ENCODE results near the gene NSD1.
"Not testable (repeated sequence)": the region's sequence is repeated elsewhere in the genome, so short reads cannot be mapped to it uniquely, and the experiment has no call there.

Gene NSD1

DNA sequence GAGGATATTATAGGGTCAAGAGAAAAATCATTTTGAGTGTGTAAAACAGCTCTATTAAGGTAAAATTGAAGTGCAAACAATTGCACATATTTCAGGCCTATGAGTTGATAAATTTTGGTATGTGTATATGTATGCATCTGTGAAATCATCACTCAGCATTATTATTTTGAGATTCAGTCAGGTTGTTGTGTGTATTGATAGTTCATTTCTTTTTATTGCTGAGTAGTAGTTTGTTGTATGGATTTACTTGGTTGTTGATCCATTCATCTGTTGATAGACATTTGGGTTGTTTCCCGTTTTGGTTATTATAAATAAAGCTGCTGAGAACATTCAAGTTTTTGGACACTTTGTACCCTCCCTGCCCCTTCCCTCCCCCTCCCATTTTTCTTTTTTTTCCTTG, 119.7 kb downstream of the NSD1 start:
- Histone ChIP-seq H2AFZ (ENCODE audit: low read depth, low read length) (no peak overlapping the region), H3K9me3 (ENCODE audit: low read length) (no peaks in the 10 kb centered on the region), H3K36me3 (ENCODE audit: insufficient read depth, low read length) (no peaks in the 10 kb centered on the region), H3K4me3 (ENCODE audit: low read length) (no peak overlapping the region), H3K4me1 (ENCODE audit: insufficient read depth, low read length) (no peaks in the 10 kb centered on the region), H3K27me3 (ENCODE audit: insufficient read depth, low read length) (peaks cover 6% of the 10 kb centered on the region)

DNA sequence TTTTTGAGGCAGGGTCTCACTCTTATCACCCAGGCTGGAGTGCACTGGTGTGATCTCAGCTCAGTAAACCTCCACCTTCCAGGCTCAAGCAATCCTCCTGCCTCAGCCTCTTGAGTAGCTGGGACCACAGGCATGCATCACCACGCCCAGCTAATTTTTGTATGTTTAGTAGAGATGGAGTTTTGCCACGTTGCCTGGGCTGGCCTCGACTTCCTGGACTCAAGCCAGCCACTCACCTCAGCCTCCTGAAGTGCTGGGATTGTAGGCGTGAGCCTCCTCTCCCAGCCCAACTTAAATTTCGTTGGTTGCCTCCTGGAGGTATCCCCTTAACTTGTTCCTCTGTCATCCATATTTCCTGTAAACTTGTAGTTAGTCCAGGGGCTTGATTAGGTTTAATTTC, 122.7 kb downstream of the NSD1 start:
- H2AFZ ChIP-seq (ENCODE audit: low read depth, low read length), result no peak overlapping the region

DNA sequence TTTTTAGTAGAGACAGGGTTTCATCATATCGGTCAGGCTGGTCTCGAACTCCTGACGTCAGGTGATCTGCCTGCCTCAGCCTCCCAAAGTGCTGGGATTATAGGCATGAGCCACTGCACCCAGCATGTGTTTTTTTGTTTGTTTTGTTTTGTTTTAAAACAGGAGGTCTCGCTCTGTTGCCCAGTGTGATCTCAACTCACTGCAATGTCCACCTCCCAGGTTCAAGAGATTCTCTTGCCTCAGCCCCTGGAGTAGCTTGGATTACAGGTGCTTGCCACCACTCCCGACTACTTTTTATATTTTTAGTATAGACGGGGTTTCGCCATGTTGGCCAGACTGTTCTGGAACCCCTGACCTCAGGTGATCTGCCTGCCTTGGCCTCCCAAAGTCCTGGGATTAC, 125.1 kb downstream of the NSD1 start:
- not testable (repeated sequence) for H2AFZ ChIP-seq (ENCODE audit: low read depth, low read length); H3K9me3 ChIP-seq (ENCODE audit: low read length); H3K4me1 ChIP-seq (ENCODE audit: insufficient read depth, low read length); H3K36me3 ChIP-seq (ENCODE audit: insufficient read depth, low read length); H3K4me3 ChIP-seq (ENCODE audit: low read length); H3K27me3 ChIP-seq (ENCODE audit: insufficient read depth, low read length)

More for the DNA sequence above, 122.7 kb downstream of the NSD1 start:
- Histone ChIP-seq H3K4me3 (ENCODE audit: low read length) (no peak overlapping the region), H3K4me1 (ENCODE audit: insufficient read depth, low read length) (no peaks in the 10 kb centered on the region), H3K27me3 (ENCODE audit: insufficient read depth, low read length) (peaks cover 3% of the 10 kb centered on the region), H3K9me3 (ENCODE audit: low read length) (no peaks in the 10 kb centered on the region), H3K36me3 (ENCODE audit: insufficient read depth, low read length) (no peaks in the 10 kb centered on the region)

DNA sequence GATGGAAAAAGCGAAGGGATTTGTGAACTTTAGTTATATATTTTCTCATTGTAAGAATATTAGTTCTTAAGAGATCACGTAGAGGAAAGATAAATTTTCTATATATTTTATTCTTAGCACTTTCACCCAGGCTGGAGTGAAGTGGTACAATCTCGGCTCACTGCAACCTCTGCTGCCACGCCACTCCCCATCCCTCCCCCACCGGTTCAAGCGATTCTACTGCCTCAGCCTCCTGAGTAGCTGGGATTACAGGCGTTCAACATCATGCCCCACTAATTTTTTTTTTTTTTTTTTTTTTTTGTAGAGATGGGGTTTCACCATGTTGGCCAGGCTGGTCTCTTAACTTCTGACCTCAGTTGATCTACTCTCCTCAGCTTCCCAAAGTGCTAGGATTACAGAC, 127.4 kb downstream of the NSD1 start:
- H3K4me1 ChIP-seq (ENCODE audit: insufficient read depth, low read length), result no peaks in the 10 kb centered on the region
- H2AFZ ChIP-seq (ENCODE audit: low read depth, low read length), result no peak overlapping the region
- no peaks in the 10 kb centered on the region for H3K9me3 ChIP-seq (ENCODE audit: low read length)
- no peak overlapping the region for H3K4me3 ChIP-seq (ENCODE audit: low read length)
- no peaks in the 10 kb centered on the region for H3K27me3 ChIP-seq (ENCODE audit: insufficient read depth, low read length)
- no peaks in the 10 kb centered on the region for H3K36me3 ChIP-seq (ENCODE audit: insufficient read depth, low read length)

DNA sequence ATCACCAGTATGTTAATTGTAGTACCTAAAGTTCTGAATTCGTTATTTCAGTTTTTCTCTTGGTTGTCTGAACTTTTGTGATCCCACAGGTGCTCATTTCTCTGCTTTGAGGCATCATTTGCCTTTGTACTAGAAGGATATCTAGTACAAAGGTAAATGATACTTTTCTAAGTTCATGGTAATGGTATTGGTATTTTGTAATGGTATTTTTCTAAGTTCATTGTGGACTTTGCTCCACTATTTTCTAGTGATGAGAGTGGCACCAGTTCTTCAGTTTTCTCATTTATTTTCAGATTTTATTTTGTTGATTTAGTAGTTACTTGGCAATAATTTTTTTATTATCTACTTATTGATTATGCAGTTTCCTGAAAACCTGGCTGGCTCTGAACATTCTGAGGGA, 127.9 kb downstream of the NSD1 start:
- no peaks in the 10 kb centered on the region for H3K9me3 ChIP-seq (ENCODE audit: low read length)
- no peaks in the 10 kb centered on the region for H3K36me3 ChIP-seq (ENCODE audit: insufficient read depth, low read length)

DNA sequence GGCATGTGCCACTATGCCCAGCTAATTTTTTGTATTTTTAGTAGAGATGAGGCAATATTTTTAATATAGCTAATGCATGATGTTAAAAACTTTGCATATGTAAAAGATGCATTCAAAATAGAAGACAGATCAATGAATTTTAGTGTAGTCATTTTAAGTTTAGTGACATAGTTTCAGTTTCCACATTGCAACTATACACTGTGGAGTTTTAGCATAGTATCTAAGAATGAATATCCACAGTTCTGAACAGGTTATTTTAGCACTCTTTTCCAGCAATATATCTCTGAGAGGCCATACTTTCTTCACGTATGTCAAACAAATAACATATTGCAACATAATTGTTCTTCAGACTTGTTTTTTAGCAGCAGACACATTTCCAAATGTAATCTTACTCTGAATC, 130.6 kb downstream of the NSD1 start:
- Histone ChIP-seq H3K36me3 (ENCODE audit: insufficient read depth, low read length) (no peaks in the 10 kb centered on the region), H3K4me1 (ENCODE audit: insufficient read depth, low read length) (no peaks in the 10 kb centered on the region), H3K27me3 (ENCODE audit: insufficient read depth, low read length) (no peaks in the 10 kb centered on the region), H3K9me3 (ENCODE audit: low read length) (no peaks in the 10 kb centered on the region), H3K4me3 (ENCODE audit: low read length) (no peak overlapping the region), H2AFZ (ENCODE audit: low read depth, low read length) (no peak overlapping the region)

More for the DNA sequence above, 127.9 kb downstream of the NSD1 start:
- Histone ChIP-seq H2AFZ (ENCODE audit: low read depth, low read length) (no peak overlapping the region), H3K4me3 (ENCODE audit: low read length) (no peak overlapping the region), H3K27me3 (ENCODE audit: insufficient read depth, low read length) (no peaks in the 10 kb centered on the region), H3K4me1 (ENCODE audit: insufficient read depth, low read length) (no peaks in the 10 kb centered on the region)

DNA sequence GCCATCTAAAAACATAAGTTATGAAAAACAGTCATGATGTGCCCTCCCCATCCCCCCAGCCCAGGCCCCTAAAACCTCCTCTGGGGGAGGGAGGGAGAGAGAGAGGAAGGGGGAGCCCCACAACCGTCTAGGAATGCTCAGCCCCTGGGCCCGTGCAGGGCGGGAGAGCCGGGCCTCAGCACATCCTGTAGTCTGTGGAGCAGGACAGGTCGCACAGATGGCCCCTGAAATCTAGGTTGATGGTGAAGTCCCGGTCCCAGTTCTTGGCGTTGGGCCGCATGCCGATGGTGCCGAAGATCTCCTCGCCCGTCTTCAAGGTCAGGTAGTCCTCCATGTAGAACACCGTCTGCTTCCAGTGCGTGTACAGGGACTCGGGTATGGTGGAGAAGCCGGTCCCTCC, 131.8 kb downstream of the NSD1 start:
- Histone ChIP-seq H3K27me3 (ENCODE audit: insufficient read depth, low read length) (no peaks in the 10 kb centered on the region), H3K36me3 (ENCODE audit: insufficient read depth, low read length) (no peaks in the 10 kb centered on the region), H2AFZ (ENCODE audit: low read depth, low read length) (no peak overlapping the region), H3K4me1 (ENCODE audit: insufficient read depth, low read length) (no peaks in the 10 kb centered on the region), H3K4me3 (ENCODE audit: low read length) (no peak overlapping the region), H3K9me3 (ENCODE audit: low read length) (no peaks in the 10 kb centered on the region)

DNA sequence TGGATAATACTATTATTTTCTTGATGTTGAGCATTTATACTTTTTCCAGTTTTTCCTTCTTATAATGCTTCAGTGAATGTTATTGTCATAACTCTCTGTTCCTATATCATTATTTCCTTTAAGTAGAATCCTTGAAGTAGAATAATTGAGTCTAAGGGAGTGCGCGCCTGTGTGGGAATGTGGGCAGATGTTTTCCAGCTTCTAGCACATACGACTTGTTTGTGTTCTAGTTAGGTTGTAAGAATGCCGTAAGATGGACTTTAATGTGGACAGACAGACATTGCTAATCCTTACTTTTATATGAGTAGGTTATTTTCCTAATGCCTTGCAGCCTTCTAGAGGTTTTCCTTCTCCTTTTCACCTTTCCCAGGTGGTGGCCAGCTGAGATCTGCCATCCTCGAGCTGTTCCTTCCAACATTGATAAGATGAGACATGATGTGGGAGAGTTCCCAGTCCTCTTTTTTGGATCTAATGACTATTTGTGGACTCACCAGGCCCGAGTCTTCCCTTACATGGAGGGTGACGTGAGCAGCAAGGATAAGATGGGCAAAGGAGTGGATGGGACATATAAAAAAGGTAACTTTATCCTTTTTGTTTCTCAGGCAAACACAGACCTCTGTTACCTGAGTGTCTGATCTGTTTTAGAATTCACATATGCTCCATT, 135.8 kb downstream of the NSD1 start:
- no peak overlapping the region for H2AFZ ChIP-seq (ENCODE audit: low read depth, low read length)
- H3K4me3 ChIP-seq (ENCODE audit: low read length), result no peak overlapping the region
- no peaks in the 10 kb centered on the region for H3K4me1 ChIP-seq (ENCODE audit: insufficient read depth, low read length)
- H3K27me3 ChIP-seq (ENCODE audit: insufficient read depth, low read length), result peaks cover 5% of the 10 kb centered on the region
- no peaks in the 10 kb centered on the region for H3K9me3 ChIP-seq (ENCODE audit: low read length)
- H3K36me3 ChIP-seq (ENCODE audit: insufficient read depth, low read length), result no peaks in the 10 kb centered on the region

DNA sequence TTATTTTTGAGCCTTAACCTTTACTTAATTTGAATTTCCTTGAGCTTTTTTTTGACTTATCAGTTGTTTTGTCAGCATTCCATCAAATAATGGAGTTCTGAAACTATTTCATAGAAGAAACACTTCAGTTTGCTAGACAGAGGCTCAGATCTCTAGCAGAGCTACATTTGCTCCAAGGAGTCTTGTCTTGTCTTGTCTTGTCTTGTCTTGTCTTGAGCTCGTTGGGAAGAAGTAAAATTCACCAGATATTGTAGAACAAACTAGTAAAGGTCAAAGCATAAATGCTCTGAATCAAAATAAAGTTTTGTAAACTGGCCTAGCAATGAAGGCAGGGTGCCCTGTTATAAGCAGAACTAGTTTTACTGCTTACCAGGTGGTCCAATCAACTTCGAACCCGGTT, 136.4 kb downstream of the NSD1 start:
- Histone ChIP-seq H3K36me3 (ENCODE audit: insufficient read depth, low read length) (no peaks in the 10 kb centered on the region), H3K27me3 (ENCODE audit: insufficient read depth, low read length) (peaks cover 5% of the 10 kb centered on the region), H3K4me1 (ENCODE audit: insufficient read depth, low read length) (no peaks in the 10 kb centered on the region)

DNA sequence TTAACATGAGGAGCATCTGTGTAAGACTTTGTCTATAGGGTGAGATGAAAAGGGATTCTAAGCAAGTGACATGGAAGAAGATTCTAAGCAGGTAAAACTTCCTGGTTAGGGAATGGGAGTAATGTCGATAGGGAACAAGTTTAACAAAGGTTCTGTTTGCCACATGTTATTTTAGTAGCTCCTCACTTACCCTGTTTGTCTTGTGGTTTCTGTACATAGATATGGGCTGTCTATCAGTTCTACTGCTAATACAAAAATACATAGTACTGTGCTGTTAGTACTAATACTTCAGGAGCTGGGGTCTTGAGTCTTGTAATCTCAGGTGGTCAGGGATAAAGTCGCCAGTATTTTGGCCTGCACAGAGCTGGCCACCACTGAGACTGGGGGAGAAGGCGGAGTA, 137.1 kb downstream of the NSD1 start:
- Histone ChIP-seq H2AFZ (ENCODE audit: low read depth, low read length) (no peak overlapping the region), H3K4me1 (ENCODE audit: insufficient read depth, low read length) (no peaks in the 10 kb centered on the region), H3K27me3 (ENCODE audit: insufficient read depth, low read length) (peaks cover 5% of the 10 kb centered on the region), H3K9me3 (ENCODE audit: low read length) (no peaks in the 10 kb centered on the region), H3K4me3 (ENCODE audit: low read length) (no peak overlapping the region), H3K36me3 (ENCODE audit: insufficient read depth, low read length) (no peaks in the 10 kb centered on the region)

More for the DNA sequence above, 136.4 kb downstream of the NSD1 start:
- Histone ChIP-seq H2AFZ (ENCODE audit: low read depth, low read length) (no peak overlapping the region), H3K9me3 (ENCODE audit: low read length) (no peaks in the 10 kb centered on the region), H3K4me3 (ENCODE audit: low read length) (no peak overlapping the region)

DNA sequence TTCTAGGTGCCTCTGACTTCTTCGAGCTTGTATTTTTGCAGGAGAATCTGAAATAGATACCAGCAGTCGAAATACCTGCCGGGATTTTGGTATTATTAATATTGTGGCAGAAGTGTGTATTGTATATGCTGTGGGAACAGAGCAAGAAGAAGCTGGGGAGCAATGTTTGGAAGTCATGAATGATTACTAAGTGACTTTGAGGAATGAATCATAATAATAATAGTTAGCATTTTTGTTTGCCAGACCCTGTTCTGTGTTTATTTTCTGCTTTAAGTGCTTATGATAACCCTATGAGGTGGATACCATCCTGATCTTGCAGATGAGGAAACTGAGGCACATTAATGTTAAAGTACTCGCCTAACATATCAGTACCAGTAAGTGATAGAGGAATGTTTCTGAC, 137.5 kb downstream of the NSD1 start:
- Histone ChIP-seq H3K9me3 (ENCODE audit: low read length) (no peaks in the 10 kb centered on the region), H3K36me3 (ENCODE audit: insufficient read depth, low read length) (no peaks in the 10 kb centered on the region)

DNA sequence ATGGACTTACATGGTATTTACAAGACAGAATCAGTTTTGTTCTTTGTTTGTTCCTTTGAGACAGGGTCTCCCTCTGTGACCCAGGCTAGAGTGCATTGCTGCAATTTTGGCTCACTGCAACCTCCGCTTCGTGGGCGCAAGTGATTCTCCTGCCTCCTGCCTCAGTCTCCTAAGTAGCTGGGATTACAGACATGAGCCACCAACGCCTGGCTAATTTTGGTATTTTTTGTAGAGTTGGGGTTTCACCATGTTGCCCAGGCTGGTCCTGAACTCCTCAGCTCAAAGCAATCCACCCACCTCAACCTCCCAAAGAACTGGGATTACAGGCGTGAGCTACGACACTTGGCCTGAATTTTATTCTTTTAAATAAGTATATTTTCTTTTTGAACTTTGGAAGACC, 142.3 kb downstream of the NSD1 start:
- Histone ChIP-seq H2AFZ (ENCODE audit: low read depth, low read length) (no peak overlapping the region), H3K4me1 (ENCODE audit: insufficient read depth, low read length) (no peaks in the 10 kb centered on the region), H3K4me3 (ENCODE audit: low read length) (no peak overlapping the region), H3K9me3 (ENCODE audit: low read length) (no peaks in the 10 kb centered on the region), H3K36me3 (ENCODE audit: insufficient read depth, low read length) (no peaks in the 10 kb centered on the region), H3K27me3 (ENCODE audit: insufficient read depth, low read length) (peaks cover 5% of the 10 kb centered on the region)

More for the DNA sequence above, 137.5 kb downstream of the NSD1 start:
- Histone ChIP-seq H2AFZ (ENCODE audit: low read depth, low read length) (no peak overlapping the region), H3K27me3 (ENCODE audit: insufficient read depth, low read length) (peaks cover 5% of the 10 kb centered on the region), H3K4me1 (ENCODE audit: insufficient read depth, low read length) (no peaks in the 10 kb centered on the region), H3K4me3 (ENCODE audit: low read length) (no peak overlapping the region)

DNA sequence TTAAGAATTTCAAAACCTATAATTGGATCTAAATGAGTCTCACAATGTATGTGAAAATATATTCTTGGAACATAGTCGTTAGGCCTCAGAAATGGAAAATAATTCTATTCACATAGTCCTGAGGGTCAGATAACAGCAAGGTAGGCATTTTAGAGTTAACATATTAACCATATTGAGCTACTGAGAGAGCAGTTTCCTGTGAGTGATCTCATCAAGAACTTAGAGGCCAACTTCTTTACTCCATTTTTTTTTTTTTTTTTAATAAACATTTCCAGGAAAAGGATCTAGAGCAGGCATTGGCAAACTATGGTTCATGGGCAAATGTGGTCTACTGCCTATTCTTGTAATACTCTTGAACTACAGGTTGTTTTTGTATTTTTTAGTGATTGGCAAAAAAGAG, 143.3 kb downstream of the NSD1 start:
- Histone ChIP-seq H3K27me3 (ENCODE audit: insufficient read depth, low read length) (peaks cover 5% of the 10 kb centered on the region), H3K4me3 (ENCODE audit: low read length) (no peak overlapping the region), H3K36me3 (ENCODE audit: insufficient read depth, low read length) (no peaks in the 10 kb centered on the region), H3K9me3 (ENCODE audit: low read length) (no peaks in the 10 kb centered on the region), H3K4me1 (ENCODE audit: insufficient read depth, low read length) (no peaks in the 10 kb centered on the region), H2AFZ (ENCODE audit: low read depth, low read length) (no peak overlapping the region)

DNA sequence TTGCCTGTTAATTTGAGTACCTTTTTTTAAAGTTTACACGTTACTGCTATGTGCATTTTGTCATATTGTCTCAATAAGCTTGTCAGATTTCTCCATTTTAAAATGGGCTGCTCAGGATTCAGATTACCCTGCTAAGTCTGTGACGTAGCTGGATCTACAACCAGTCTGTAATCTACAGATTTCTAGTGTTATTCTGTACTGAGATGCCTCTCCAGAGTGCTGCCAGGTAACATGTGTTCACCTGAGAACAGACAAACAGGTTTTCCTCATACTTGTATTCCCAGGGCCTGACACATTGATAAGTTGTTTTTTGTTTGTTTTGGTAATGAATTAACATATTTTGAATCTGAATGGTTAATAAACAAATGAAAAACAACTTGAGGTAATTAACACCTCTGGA, 154.6 kb downstream of the NSD1 start:
- no peak overlapping the region for H3K4me3 ChIP-seq (ENCODE audit: low read length)
- no peaks in the 10 kb centered on the region for H3K9me3 ChIP-seq (ENCODE audit: low read length)
- no peaks in the 10 kb centered on the region for H3K4me1 ChIP-seq (ENCODE audit: insufficient read depth, low read length)
- H3K27me3 ChIP-seq (ENCODE audit: insufficient read depth, low read length), result peaks cover 2% of the 10 kb centered on the region
- H2AFZ ChIP-seq (ENCODE audit: low read depth, low read length), result no peak overlapping the region
- H3K36me3 ChIP-seq (ENCODE audit: insufficient read depth, low read length), result no peaks in the 10 kb centered on the region

Measured in neuron (in vitro differentiated cells).